Measurements from ENCODE around the gene DCLK1. TPM values are rescaled to one million over a fixed set of nuclear protein-coding genes. Genes with fewer than 3 reads are reported as not detected.

DCLK1 gene
- total RNA-seq, 4 donors from 2014 or later: 20.5 to 40.1 (median 28.7) TPM

GRCh38 chr13:35727881-35728280, 403.3 kb downstream of the DCLK1 start:
- intact Hi-C loops (cut with DNase I): loop anchor here (10.0 kb wide), 2 partner anchors 57 to 87 kb away; no protein-coding TSS in a partner anchor
- WGBS: 71% methylated on average over 4 of the region's 6 CpGs
- Histone ChIP-seq H3K4me1 (peaks cover 44 to 70% (median 55%) of the 10 kb centered on the region in 4 donors), H3K27ac (replicated peaks in 1 of 4) (peak overlapping the region in 2 of 4 donors; percentile 16 to 18), H3K27me3 (no peaks in the 10 kb centered on the region), H3K36me3 (no peaks in the 10 kb centered on the region), H3K9me3 (no peaks in the 10 kb centered on the region), H3K4me3 (no peak overlapping the region)
- TF ChIP-seq POLR2A (IDR thresholded peaks at IDR 0.05; ENCODE audit: low read depth) (no peak), POLR2AphosphoS5 (IDR thresholded peaks at IDR 0.05) (peak in 1 of 2 donors; percentile 38)
- no peak for DNase-seq (ENCODE audit: extremely low spot score)

GRCh38 chr13:35724446-35724845, 406.7 kb downstream of the DCLK1 start:
- Histone ChIP-seq H3K9me3 (no peaks in the 10 kb centered on the region), H3K27ac (replicated peaks in 1 of 4) (peak overlapping the region; percentile 59 to 73 (median 70)), H3K4me3 (no peak overlapping the region), H3K27me3 (no peaks in the 10 kb centered on the region), H3K4me1 (peaks cover 26 to 67% (median 61%) of the 10 kb centered on the region in 4 donors), H3K36me3 (no peaks in the 10 kb centered on the region)
- intact Hi-C loops (cut with DNase I): loop anchor here (5.0 to 10.0 kb wide), 3 partner anchors 60 to 238 kb away; no protein-coding TSS in a partner anchor
- TF ChIP-seq POLR2A (IDR thresholded peaks at IDR 0.05; ENCODE audit: low read depth) (no peak), POLR2AphosphoS5 (IDR thresholded peaks at IDR 0.05) (no peak), EP300 (IDR thresholded peaks at IDR 0.05) (no peak), CTCF (IDR thresholded peaks at IDR 0.05) (no peak)
- no peak for DNase-seq (ENCODE audit: extremely low spot score)
- 43% methylated on average over 6 of the region's 6 CpGs for WGBS

- 53% methylated on average over 5 of the region's 5 CpGs for WGBS
- TF ChIP-seq POLR2AphosphoS5 (IDR thresholded peaks at IDR 0.05) (peak; percentile 6 to 17), CTCF (IDR thresholded peaks at IDR 0.05) (no peak)
- Histone ChIP-seq H3K4me1 (peaks cover 26 to 67% (median 61%) of the 10 kb centered on the region in 4 donors), H3K27me3 (no peaks in the 10 kb centered on the region), H3K4me3 (no peak overlapping the region), H3K27ac (replicated peaks in 1 of 4) (peak overlapping the region; percentile 59 to 73 (median 70)), H3K36me3 (no peaks in the 10 kb centered on the region), H3K9me3 (no peaks in the 10 kb centered on the region)
- intact Hi-C loops (cut with DNase I): loop anchor here (5.0 to 10.0 kb wide), 3 partner anchors 61 to 238 kb away; no protein-coding TSS in a partner anchor
- DNase-seq (ENCODE audit: extremely low spot score): no peak
Observed at GRCh38 chr13:35723821-35724220, 407.4 kb downstream of the DCLK1 start.

GRCh38 chr13:35723053-35723461, 408.1 kb downstream of the DCLK1 start:
- no peak for DNase-seq (ENCODE audit: extremely low spot score)
- WGBS: 41% methylated on average over 5 of the region's 5 CpGs
- Histone ChIP-seq H3K4me1 (peaks cover 25 to 59% (median 57%) of the 10 kb centered on the region in 4 donors), H3K36me3 (no peaks in the 10 kb centered on the region), H3K27ac (replicated peaks in 1 of 4) (peak overlapping the region; percentile 59 to 73 (median 70)), H3K9me3 (no peaks in the 10 kb centered on the region), H3K4me3 (no peak overlapping the region), H3K27me3 (no peaks in the 10 kb centered on the region)
- intact Hi-C loops (cut with DNase I): loop anchor here (5.0 to 10.0 kb wide), 3 partner anchors 62 to 239 kb away; no protein-coding TSS in a partner anchor
- TF ChIP-seq CTCF (IDR thresholded peaks at IDR 0.05) (no peak), POLR2A (IDR thresholded peaks at IDR 0.05; ENCODE audit: low read depth) (no peak), POLR2AphosphoS5 (IDR thresholded peaks at IDR 0.05) (peak in 1 of 2 donors; percentile 16), EP300 (IDR thresholded peaks at IDR 0.05) (no peak)

- no peaks in the 10 kb centered on the region for H3K27me3 ChIP-seq
- peaks cover 20 to 54% (median 52%) of the 10 kb centered on the region in 4 donors for H3K4me1 ChIP-seq
- peak overlapping the region; percentile 59 to 73 (median 70) for H3K27ac ChIP-seq (replicated peaks in 1 of 4)
- intact Hi-C loops (cut with DNase I): loop anchor here (5.0 to 10.0 kb wide), 3 partner anchors 62 to 240 kb away; no protein-coding TSS in a partner anchor
- TF ChIP-seq POLR2AphosphoS5 (IDR thresholded peaks at IDR 0.05) (no peak), POLR2A (IDR thresholded peaks at IDR 0.05; ENCODE audit: low read depth) (no peak), CTCF (IDR thresholded peaks at IDR 0.05) (no peak), EP300 (IDR thresholded peaks at IDR 0.05) (no peak)
- H3K9me3 ChIP-seq: no peaks in the 10 kb centered on the region
- 32% methylated on average over 9 of the region's 9 CpGs for WGBS
- H3K36me3 ChIP-seq: no peaks in the 10 kb centered on the region
- H3K4me3 ChIP-seq: no peak overlapping the region
- DNase-seq (ENCODE audit: extremely low spot score): no peak
Observed at GRCh38 chr13:35722458-35723052, 408.6 kb downstream of the DCLK1 start.

Data from esophagus muscularis mucosa (tissue), 4 donors.